ENCODE results near the gene PARD3. TPM values are rescaled to one million over a fixed set of nuclear protein-coding genes. Genes with fewer than 3 reads are reported as not detected.

Gene PARD3
- total and polyA plus RNA-seq, 10 of the 15 experiments (the other 5 are each of a cell fraction or from before 2014, with no cell fraction given) = 2.6 to 43.1 (median 13.9) TPM

GRCh38 chr10:34669079-34669478 lies 146.0 kb downstream of the PARD3 start:
- FAIRE-seq (no peak), ATAC-seq (no peak), DNase-seq (ENCODE audit: low read depth, low spot score) (no peak)
- intact Hi-C loops (cut with micrococcal nuclease; ENCODE audit: unreplicated experiment) (loop anchor here (5.0 to 10.0 kb wide), 5 partner anchors 53 to 546 kb away; partner anchors contain the start of gene PARD3), in situ Hi-C loops (cut with MboI) (no loop called here)
- Histone ChIP-seq H3K79me2 (ENCODE audit: control insufficient read depth, insufficient read depth, low read length) (no peaks in the 10 kb centered on the region), H3K4me1 (ENCODE audit: control insufficient read depth, insufficient read depth, low read length) (no peaks in the 10 kb centered on the region; the same call in 1 of the 2 replicates), H3K4me2 (ENCODE audit: control insufficient read depth, insufficient read depth) (no peak overlapping the region), H3K4me3 (no peak overlapping the region), H2AFZ (ENCODE audit: control insufficient read depth, low read depth, low read length) (no peak overlapping the region), H4K20me1 (ENCODE audit: control insufficient read depth, insufficient read depth) (no peaks in the 10 kb centered on the region), H3K9me3 (replicated peaks; ENCODE audit: control insufficient read depth, insufficient read depth, low read length) (no peaks in the 10 kb centered on the region), H3K36me3 (ENCODE audit: control insufficient read depth in 2 of 2, insufficient read depth in 2 of 2, low read length in 1 of 2) (no peaks in the 10 kb centered on the region), H3K27ac (ENCODE audit: control insufficient read depth, insufficient read depth) (no peak overlapping the region), H3K27me3 (replicated peaks in 1 of 2; ENCODE audit: control insufficient read depth in 2 of 2, insufficient read depth in 2 of 2, low read length in 1 of 2) (no peaks in the 10 kb centered on the region), H3K9ac (ENCODE audit: control insufficient read depth, insufficient read depth, low read length) (no peak overlapping the region)
- TF ChIP-seq RELB (IDR thresholded peaks at IDR 0.05; ENCODE audit: low read depth) = no peak
- no peak for TF ChIP-seq SMARCA5 (IDR thresholded peaks at IDR 0.05)
- no peak for TF ChIP-seq KAT2A (conservative IDR thresholded peaks at IDR 0.05; ENCODE audit: control insufficient read depth, low read depth, low read length)
- TF ChIP-seq RB1 (IDR thresholded peaks at IDR 0.05; ENCODE audit: borderline replicate concordance) = no peak
- TF ChIP-seq RAD21 (IDR thresholded peaks at IDR 0.05; ENCODE audit: insufficient read depth, low read depth, low read length) = no peak
- TF ChIP-seq PAX5 (IDR thresholded peaks at IDR 0.05; ENCODE audit: borderline replicate concordance, low read depth, low read length) = no peak
- TF ChIP-seq CHD2 (IDR thresholded peaks at IDR 0.05; ENCODE audit: borderline replicate concordance, low read depth, low read length) = no peak
- TF ChIP-seq MYB (IDR thresholded peaks at IDR 0.05; ENCODE audit: borderline replicate concordance, low read depth, low read length) = no peak
- TF ChIP-seq YBX1 (IDR thresholded peaks at IDR 0.05) = no peak
- no peak for TF ChIP-seq CTCF (IDR thresholded peaks at IDR 0.05 in 2 of 3, conservative IDR thresholded peaks at IDR 0.05 in 1 of 3; ENCODE audit: control insufficient read depth in 2 of 3, extremely low read depth in 1 of 3, insufficient read depth in 1 of 3, low read depth in 3 of 3, low read length in 3 of 3)
- BruUV-seq (replicated peaks) = no TSS peak
- WGBS (ENCODE audit: insufficient coverage, insufficient replicate concordance, low lambda C conversion rate, missing lambda C conversion rate) = 61% methylated on average over 3 of the region's 3 CpGs
- ChIA-PET SMC1A (ENCODE audit: uncharacterized antibody, unreplicated experiment) (interaction anchor here (0.6 to 1.6 kb wide), 2 partner anchors 63 to 365 kb away, joined by 3 to 6 read pairs; no protein-coding TSS in a partner anchor), POLR2A (no interaction called here), RAD21 (ENCODE audit: unreplicated experiment) (no interaction called here), CTCF (interaction anchor here (1.0 kb wide), 2 partner anchors 12 to 293 kb away, joined by 3 read pairs; no protein-coding TSS in a partner anchor)

Measured in GM12878 (cell line).